ENCODE results near the gene RTL1.

Gene RTL1

DNA sequence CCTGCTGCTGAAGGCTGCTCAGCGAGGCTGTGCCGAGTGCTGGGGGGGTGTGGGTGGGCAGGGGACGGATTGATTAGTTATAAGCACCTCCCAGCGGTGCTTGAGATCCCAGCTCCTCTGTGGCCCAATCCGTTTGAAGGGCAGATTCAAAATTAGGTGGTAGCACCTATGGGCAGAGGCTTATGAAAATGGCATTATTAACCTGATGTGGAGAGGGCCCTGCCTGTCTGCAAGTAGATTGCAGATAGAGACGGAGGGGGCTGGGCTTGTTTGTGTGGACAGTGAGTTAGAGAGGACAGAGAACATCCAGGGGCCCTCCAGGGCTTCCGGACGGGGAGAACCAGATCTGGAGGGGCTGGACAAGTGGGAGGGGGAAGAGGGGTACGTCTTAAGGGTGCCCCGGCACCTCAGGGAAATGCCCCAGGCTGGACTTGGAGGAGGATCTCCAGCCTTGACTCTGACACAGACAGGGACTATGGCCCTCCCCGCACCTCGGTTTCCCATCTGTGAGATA, at the start of gene RTL1:
Gene RTL1 (minus strand): TSS at position 51 of the 514 bp plus-strand sequence. CDS start 18,934 bp downstream, outside the sequence.
- no peak for TF ChIP-seq RAD21 (IDR thresholded peaks at IDR 0.05; ENCODE audit: low read depth)

DNA sequence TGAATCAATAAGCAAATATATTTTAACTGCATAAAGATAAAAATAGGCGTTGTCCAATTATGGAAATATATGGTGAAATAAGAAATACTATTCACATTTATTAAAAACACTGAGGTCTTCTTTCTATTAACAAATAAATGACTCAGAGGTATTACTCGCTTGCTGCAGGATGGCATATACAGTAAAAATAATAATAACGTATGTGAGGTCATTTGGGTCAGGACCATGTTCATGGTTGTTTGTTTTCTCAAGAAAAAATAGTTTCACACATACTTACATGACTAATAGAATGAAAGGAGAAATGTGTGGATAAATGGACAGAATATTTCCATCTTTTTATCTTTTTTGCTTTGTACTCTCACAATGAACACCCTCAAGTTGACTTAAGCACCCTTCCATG, 46.5 kb upstream of the RTL1 start:
- no peak for TF ChIP-seq NFIC (IDR thresholded peaks at IDR 0.05)
- TF ChIP-seq, protein P1, sequence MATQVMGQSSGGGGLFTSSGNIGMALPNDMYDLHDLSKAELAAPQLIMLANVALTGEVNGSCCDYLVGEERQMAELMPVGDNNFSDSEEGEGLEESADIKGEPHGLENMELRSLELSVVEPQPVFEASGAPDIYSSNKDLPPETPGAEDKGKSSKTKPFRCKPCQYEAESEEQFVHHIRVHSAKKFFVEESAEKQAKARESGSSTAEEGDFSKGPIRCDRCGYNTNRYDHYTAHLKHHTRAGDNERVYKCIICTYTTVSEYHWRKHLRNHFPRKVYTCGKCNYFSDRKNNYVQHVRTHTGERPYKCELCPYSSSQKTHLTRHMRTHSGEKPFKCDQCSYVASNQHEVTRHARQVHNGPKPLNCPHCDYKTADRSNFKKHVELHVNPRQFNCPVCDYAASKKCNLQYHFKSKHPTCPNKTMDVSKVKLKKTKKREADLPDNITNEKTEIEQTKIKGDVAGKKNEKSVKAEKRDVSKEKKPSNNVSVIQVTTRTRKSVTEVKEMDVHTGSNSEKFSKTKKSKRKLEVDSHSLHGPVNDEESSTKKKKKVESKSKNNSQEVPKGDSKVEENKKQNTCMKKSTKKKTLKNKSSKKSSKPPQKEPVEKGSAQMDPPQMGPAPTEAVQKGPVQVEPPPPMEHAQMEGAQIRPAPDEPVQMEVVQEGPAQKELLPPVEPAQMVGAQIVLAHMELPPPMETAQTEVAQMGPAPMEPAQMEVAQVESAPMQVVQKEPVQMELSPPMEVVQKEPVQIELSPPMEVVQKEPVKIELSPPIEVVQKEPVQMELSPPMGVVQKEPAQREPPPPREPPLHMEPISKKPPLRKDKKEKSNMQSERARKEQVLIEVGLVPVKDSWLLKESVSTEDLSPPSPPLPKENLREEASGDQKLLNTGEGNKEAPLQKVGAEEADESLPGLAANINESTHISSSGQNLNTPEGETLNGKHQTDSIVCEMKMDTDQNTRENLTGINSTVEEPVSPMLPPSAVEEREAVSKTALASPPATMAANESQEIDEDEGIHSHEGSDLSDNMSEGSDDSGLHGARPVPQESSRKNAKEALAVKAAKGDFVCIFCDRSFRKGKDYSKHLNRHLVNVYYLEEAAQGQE (IDR thresholded peaks at IDR 0.05; ENCODE audit: low read depth) = no peak
- TF ChIP-seq FOXM1 (IDR thresholded peaks at IDR 0.05; ENCODE audit: borderline replicate concordance, low read depth) = no peak
- TF ChIP-seq, protein P2, sequence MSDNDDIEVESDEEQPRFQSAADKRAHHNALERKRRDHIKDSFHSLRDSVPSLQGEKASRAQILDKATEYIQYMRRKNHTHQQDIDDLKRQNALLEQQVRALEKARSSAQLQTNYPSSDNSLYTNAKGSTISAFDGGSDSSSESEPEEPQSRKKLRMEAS (IDR thresholded peaks at IDR 0.05) = no peak
- no peak for TF ChIP-seq TCF12 (IDR thresholded peaks at IDR 0.05; ENCODE audit: low read depth)
- no peak for TF ChIP-seq CREB1 (IDR thresholded peaks at IDR 0.05; ENCODE audit: low read depth)
- no peak for TF ChIP-seq TEAD4 (IDR thresholded peaks at IDR 0.05)
- no peak for TF ChIP-seq YY1 (IDR thresholded peaks at IDR 0.05; ENCODE audit: low read depth)
- TF ChIP-seq ZBTB7A (IDR thresholded peaks at IDR 0.05; ENCODE audit: low read depth) = no peak
- no peak for TF ChIP-seq EP300 (IDR thresholded peaks at IDR 0.05; ENCODE audit: borderline replicate concordance)
- TF ChIP-seq EGR1 (IDR thresholded peaks at IDR 0.05) = no peak
- TF ChIP-seq RAD21 (IDR thresholded peaks at IDR 0.05; ENCODE audit: low read depth) = no peak
- no peak for TF ChIP-seq TAF1 (IDR thresholded peaks at IDR 0.05; ENCODE audit: low read depth)
- no peak for TF ChIP-seq CEBPB (IDR thresholded peaks at IDR 0.05)
- TF ChIP-seq, protein P3, sequence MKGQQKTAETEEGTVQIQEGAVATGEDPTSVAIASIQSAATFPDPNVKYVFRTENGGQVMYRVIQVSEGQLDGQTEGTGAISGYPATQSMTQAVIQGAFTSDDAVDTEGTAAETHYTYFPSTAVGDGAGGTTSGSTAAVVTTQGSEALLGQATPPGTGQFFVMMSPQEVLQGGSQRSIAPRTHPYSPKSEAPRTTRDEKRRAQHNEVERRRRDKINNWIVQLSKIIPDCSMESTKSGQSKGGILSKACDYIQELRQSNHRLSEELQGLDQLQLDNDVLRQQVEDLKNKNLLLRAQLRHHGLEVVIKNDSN (IDR thresholded peaks at IDR 0.05) = no peak

DNA sequence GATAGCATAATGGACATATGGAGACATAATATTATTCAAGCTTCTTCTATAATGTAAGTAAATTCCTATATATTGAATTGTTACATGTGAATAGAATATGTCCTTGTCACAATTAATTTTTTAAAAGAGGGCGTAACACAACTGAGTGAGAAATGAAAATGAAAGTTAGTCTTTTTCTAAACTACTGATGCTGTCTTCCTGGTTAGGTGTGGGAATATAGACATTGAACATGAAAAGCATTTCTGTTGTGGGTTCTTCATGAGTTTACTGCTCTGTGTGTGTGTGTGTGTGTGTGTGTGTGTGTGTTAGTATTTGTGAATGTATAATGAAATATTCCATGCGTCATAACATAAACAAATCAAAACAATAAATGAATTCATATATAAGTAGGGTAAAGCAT, 40.5 kb upstream of the RTL1 start:
- no peak for TF ChIP-seq ZBTB7A (IDR thresholded peaks at IDR 0.05; ENCODE audit: low read depth)
- TF ChIP-seq, protein P2 (IDR thresholded peaks at IDR 0.05) = no peak
- TF ChIP-seq CREB1 (IDR thresholded peaks at IDR 0.05; ENCODE audit: low read depth) = no peak
- TF ChIP-seq NFIC (IDR thresholded peaks at IDR 0.05) = no peak
- TF ChIP-seq, protein P1 (IDR thresholded peaks at IDR 0.05; ENCODE audit: low read depth) = no peak
- no peak for TF ChIP-seq EP300 (IDR thresholded peaks at IDR 0.05; ENCODE audit: borderline replicate concordance)
- no peak for TF ChIP-seq FOXM1 (IDR thresholded peaks at IDR 0.05; ENCODE audit: borderline replicate concordance, low read depth)
- TF ChIP-seq RAD21 (IDR thresholded peaks at IDR 0.05; ENCODE audit: low read depth) = no peak

DNA sequence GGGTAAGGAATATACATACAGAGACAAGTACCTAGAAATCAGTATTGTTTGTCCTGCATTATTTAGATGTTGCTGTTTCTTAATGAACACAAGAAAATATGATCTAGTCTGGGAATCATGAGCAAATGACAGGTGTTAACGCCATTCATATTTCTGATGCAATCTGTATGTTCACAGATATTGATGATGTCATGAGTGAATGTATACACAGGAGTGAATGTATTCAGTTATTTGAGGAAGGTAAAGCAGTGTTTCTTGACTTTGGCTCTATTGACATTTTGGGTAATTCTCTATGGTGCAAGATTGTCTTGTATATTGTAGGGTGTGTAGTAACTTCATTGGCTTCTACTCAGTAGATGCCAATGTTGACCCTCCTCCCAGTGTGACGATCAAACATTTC, 26.7 kb upstream of the RTL1 start:
- TF ChIP-seq ZBTB7A (IDR thresholded peaks at IDR 0.05; ENCODE audit: low read depth) (no peak), YY1 (IDR thresholded peaks at IDR 0.05; ENCODE audit: low read depth) (no peak), TCF12 (IDR thresholded peaks at IDR 0.05; ENCODE audit: low read depth) (no peak), EGR1 (IDR thresholded peaks at IDR 0.05) (no peak), CREB1 (IDR thresholded peaks at IDR 0.05; ENCODE audit: low read depth) (no peak), NFIC (IDR thresholded peaks at IDR 0.05) (no peak), EP300 (IDR thresholded peaks at IDR 0.05; ENCODE audit: borderline replicate concordance) (no peak)

DNA sequence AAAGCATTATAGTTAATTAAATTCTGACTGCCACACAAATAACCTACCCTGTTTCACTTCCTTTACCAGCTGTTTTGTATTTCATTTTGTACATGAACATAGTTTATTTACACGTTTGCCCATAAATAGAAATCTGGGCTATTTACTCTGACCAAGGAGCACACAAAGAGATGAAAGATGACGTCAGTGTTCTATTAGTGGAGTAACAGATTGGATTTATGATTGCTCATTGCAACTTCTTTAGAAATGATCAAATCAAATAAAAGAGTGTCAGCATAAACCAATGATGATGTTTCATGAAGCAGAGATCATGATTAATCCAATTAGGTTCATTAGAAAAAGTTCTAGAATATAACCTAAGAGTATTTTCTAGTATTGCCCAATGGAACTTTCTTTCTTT, 12.0 kb upstream of the RTL1 start:
- TF ChIP-seq TAF1 (IDR thresholded peaks at IDR 0.05; ENCODE audit: low read depth) (no peak), TCF12 (IDR thresholded peaks at IDR 0.05; ENCODE audit: low read depth) (no peak), YY1 (IDR thresholded peaks at IDR 0.05; ENCODE audit: low read depth) (no peak), NFIC (IDR thresholded peaks at IDR 0.05) (no peak), CREB1 (IDR thresholded peaks at IDR 0.05; ENCODE audit: low read depth) (no peak), RAD21 (IDR thresholded peaks at IDR 0.05; ENCODE audit: low read depth) (no peak), TEAD4 (IDR thresholded peaks at IDR 0.05) (no peak), ZBTB7A (IDR thresholded peaks at IDR 0.05; ENCODE audit: low read depth) (no peak), CEBPB (IDR thresholded peaks at IDR 0.05) (no peak)
- TF ChIP-seq, protein P2 (IDR thresholded peaks at IDR 0.05) = no peak
- TF ChIP-seq, protein P1 (IDR thresholded peaks at IDR 0.05; ENCODE audit: low read depth) = no peak
- TF ChIP-seq, protein P3 (IDR thresholded peaks at IDR 0.05) = no peak

All from Ishikawa (cell line).